Endothelial cell of umbilical vein (primary cell): ENCODE results near the gene CHMP4A. TPM values are rescaled to one million over a fixed set of nuclear protein-coding genes. Genes with fewer than 3 reads are reported as not detected.
A peak's percentile ranks its signal among the peaks of the same experiment; 100 is the strongest.

ENCODE experiments used
- BruUV-seq: library from RNA; stranded (reverse); fragments of 400-500 nt; replicated peaks from 2 replicates; lab custom pipeline; 2021; lab: Mats Ljungman, UMichigan
- CTCF ChIA-PET: fragments of 300-600, 350-600 bp; sonication (Branson Sonifier 250); formaldehyde crosslinking; loops from one replicate; lab custom pipeline; 2021; ENCODE audit warnings: antibody characterized with exemption, inconsistent platforms; lab: Charles Lee
- POLR2A ChIA-PET: fragments of 300-600, 350-600 bp; sonication (Branson Sonifier 250); formaldehyde crosslinking; loops from one replicate; lab custom pipeline; 2021; ENCODE audit warnings: antibody characterized with exemption, inconsistent platforms; lab: Charles Lee
- DNase-seq: peaks from one replicate; pipeline ENCODE4 v3.0.0-alpha.2; 2011; ENCODE audit warnings: low read depth, low spot score
- FAIRE-seq: peaks from 2 replicates; lab custom pipeline; 2011; peaks lifted over from hg19 to GRCh38; lab: Jason Lieb, UNC
- H2AFZ ChIP-seq: 2 replicates; pipeline ENCODE4 v1.6.0; 2012; ENCODE audit warnings: low read depth, low read length, control low read depth, inconsistent platforms
- H3K27ac ChIP-seq: 2 replicates; pipeline ENCODE4 v1.5.1; 2011; ENCODE audit warnings: low read depth, mild to moderate bottlenecking, control low read depth, low read length, moderate library complexity; ENCODE audit not compliant: insufficient read depth
- H3K27me3 ChIP-seq, 2 experiments: 2 replicates each; pipeline versions ENCODE4 v1.6.0 to v1.6.1; 2011; ENCODE audit warnings: low read length in 2 of 2, mixed read lengths in 1 of 2; ENCODE audit not compliant: control insufficient read depth in 2 of 2, insufficient read depth in 2 of 2
- H3K36me3 ChIP-seq, 2 experiments: 2 replicates in 1 of 2; 3 replicates in 1 of 2; pipeline ENCODE4 v1.5.1; 2011; ENCODE audit warnings: low read length in 2 of 2, mild to moderate bottlenecking in 1 of 2, moderate library complexity in 1 of 2; ENCODE audit not compliant: control insufficient read depth in 2 of 2, insufficient read depth in 2 of 2; ENCODE audit errors: extremely low read depth in 1 of 2
- H3K4me1 ChIP-seq: 3 replicates; pipeline ENCODE4 v1.5.1; 2011; ENCODE audit warnings: mild to moderate bottlenecking, low read length; ENCODE audit not compliant: control insufficient read depth, insufficient read depth; ENCODE audit errors: extremely low read depth
- H3K4me2 ChIP-seq: 2 replicates; pipeline ENCODE4 v1.6.1; 2011; ENCODE audit warnings: low read length, control low read depth, mixed read lengths; ENCODE audit not compliant: insufficient read depth
- H3K4me3 ChIP-seq, 3 experiments: fragments of 200-600 bp in 1 of 3; sonication (generic), shearing (Covaris generic) in 1 of 3; replicated peaks in 1 of 3; 2 replicates each; pipeline ENCODE4 v1.5.1; 2011 to 2016; ENCODE audit warnings: control low read depth in 3 of 3, low read length in 3 of 3, mild to moderate bottlenecking in 2 of 3, inconsistent platforms in 1 of 3, low read depth in 1 of 3, moderate library complexity in 1 of 3; ENCODE audit not compliant: insufficient read depth in 1 of 3
- H3K79me2 ChIP-seq: 2 replicates; pipeline ENCODE4 v1.6.0; 2012; ENCODE audit warnings: low read length, inconsistent platforms; ENCODE audit not compliant: control insufficient read depth, insufficient read depth
- H3K9ac ChIP-seq: replicated peaks from 2 replicates; pipeline ENCODE3; 2011; ENCODE audit warnings: low read length, control low read depth; ENCODE audit not compliant: insufficient read depth; ENCODE audit errors: extremely low read depth
- H3K9me1 ChIP-seq: replicated peaks from 3 replicates; pipeline ENCODE4 v1.6.0; 2011; ENCODE audit warnings: mild to moderate bottlenecking, low read length; ENCODE audit not compliant: control insufficient read depth, insufficient read depth; ENCODE audit errors: extremely low read depth
- H3K9me3 ChIP-seq: replicated peaks from 2 replicates; pipeline ENCODE4 v1.5.1; 2012; ENCODE audit warnings: low read length, inconsistent platforms; ENCODE audit not compliant: control insufficient read depth, insufficient read depth
- H4K20me1 ChIP-seq: replicated peaks from 2 replicates; pipeline ENCODE3; 2011; ENCODE audit warnings: mild to moderate bottlenecking, low read length; ENCODE audit not compliant: control insufficient read depth, insufficient read depth; ENCODE audit errors: extremely low read depth
- EZH2 ChIP-seq: IDR thresholded peaks from 2 replicates; pipeline ENCODE4 v1.6.1; 2012; ENCODE audit warnings: borderline replicate concordance, low read depth, mild to moderate bottlenecking, moderate library complexity, low read length, inconsistent platforms; ENCODE audit not compliant: severe bottlenecking
- FOS ChIP-seq: IDR thresholded peaks from 2 replicates; pipeline ENCODE4 v1.6.1; 2011; ENCODE audit warnings: mild to moderate bottlenecking, low read length, moderate library complexity, borderline replicate concordance; ENCODE audit not compliant: insufficient read depth
- GATA2 ChIP-seq: IDR thresholded peaks from 2 replicates; pipeline ENCODE4 v1.7.0; 2011; ENCODE audit warnings: low read depth, mild to moderate bottlenecking, moderate library complexity, mixed read lengths, low read length; ENCODE audit not compliant: insufficient read length, insufficient read depth
- JUN ChIP-seq: IDR thresholded peaks from 2 replicates; pipeline ENCODE4 v1.6.1; 2011; ENCODE audit warnings: borderline replicate concordance, low read depth; ENCODE audit not compliant: insufficient read length, insufficient read depth
- MYC ChIP-seq: IDR thresholded peaks from one replicate; pipeline ENCODE4 v1.6.1; 2011; ENCODE audit warnings: mild to moderate bottlenecking, low read depth, low read length
- POLR2A ChIP-seq: IDR thresholded peaks from 2 replicates; pipeline ENCODE4 v1.6.1; 2012; ENCODE audit warnings: low read depth, mild to moderate bottlenecking, control low read depth, low read length
- POLR2AphosphoS5 ChIP-seq: IDR thresholded peaks from 2 replicates; pipeline ENCODE4 v1.6.1; 2012; ENCODE audit warnings: low read depth, mild to moderate bottlenecking, control low read depth, low read length, moderate library complexity; ENCODE audit not compliant: insufficient read depth
- dilution Hi-C: fragments of 300-500 bp; cut with MboI; formaldehyde crosslinking; loops from one replicate; pipeline ENCODE4 v1.15.0; 2019; ENCODE audit warnings: low sequenced_read_pairs; ENCODE audit not compliant: extremely low pct_ligation_motif_present
- intact Hi-C: fragments of 100-400 bp; cut with micrococcal nuclease; formaldehyde crosslinking; loops from one replicate; pipeline ENCODE4 v1.10.0; 2022
- polyA plus RNA-seq, 4 experiments: library from polyadenylated mRNA; depleted of rRNA in 3 of 4; stranded (reverse) in 3 of 4; unstranded in 1 of 4; fragments of >200 nt; gene quantifications; 2 replicates each; pipeline versions ENCODE4 v1.2.1 to v1.2.3, GENCODE V29; 2011 to 2012; ENCODE audit warnings: missing spikeins in 1 of 4
- total RNA-seq: library from RNA; stranded (reverse); gene quantifications from 2 replicates; pipeline ENCODE4 v1.2.3, GENCODE V29; 2021
- TF ChIP-seq, protein P1 (sequence below): IDR thresholded peaks from 2 replicates; pipeline ENCODE4 v1.6.1; 2011; ENCODE audit not compliant: insufficient read depth, insufficient read length
- TF ChIP-seq, protein P2 (sequence below), 2 donors: IDR thresholded peaks; 1 replicate in 1 of 2; 2 replicates in 1 of 2; pipeline ENCODE4 v1.5.1; 2011; ENCODE audit warnings: low read length in 2 of 2, mild to moderate bottlenecking in 2 of 2, moderate library complexity in 2 of 2, control low read depth in 1 of 2, inconsistent platforms in 1 of 2, low read depth in 1 of 2; ENCODE audit not compliant: insufficient read depth in 1 of 2; ENCODE audit errors: extremely low read depth in 1 of 2

The CHMP4A gene
- total and polyA plus RNA-seq, 2 donors (not counting 3 experiments of a cell fraction or from before 2014, with no cell fraction given): 40.9 to 46.4 TPM

DNA sequence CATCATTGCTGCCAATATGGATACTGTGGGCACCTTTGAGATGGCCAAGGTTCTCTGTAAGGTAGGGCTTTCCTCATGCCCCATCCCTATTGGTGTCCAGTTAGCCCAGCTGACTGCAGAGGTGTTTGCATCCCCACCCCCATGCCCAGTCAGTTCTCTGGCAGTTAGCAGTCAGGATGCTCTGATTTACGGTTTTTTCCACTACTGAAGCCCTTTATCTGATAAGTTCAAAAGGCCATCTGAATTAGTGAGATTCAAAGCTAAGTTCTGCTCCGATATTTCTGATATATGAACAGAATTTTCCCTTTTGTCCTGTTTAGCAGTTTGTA lies 20.2 kb upstream of the CHMP4A start:
- no peak overlapping the region for H3K9ac ChIP-seq
- POLR2A ChIA-PET: interaction anchor here (1.6 kb wide), 1 partner anchor 9 kb away, joined by 6 read pairs; the partner anchor contains the start of gene TINF2
- FAIRE-seq (no peak), DNase-seq (no peak)
- CTCF ChIA-PET: interaction anchor here (1.0 to 1.9 kb wide), 2 partner anchors 9 to 18 kb away, joined by 3 to 11 read pairs; partner anchors contain the start of genes MDP1 and TINF2
- peak overlapping the region; percentile 73 for H3K4me2 ChIP-seq
- H3K79me2 ChIP-seq: peaks cover 42% of the 10 kb centered on the region
- peaks cover 30% of the 10 kb centered on the region for H3K4me1 ChIP-seq
- no peak for TF ChIP-seq POLR2A
- TF ChIP-seq, protein P1, sequence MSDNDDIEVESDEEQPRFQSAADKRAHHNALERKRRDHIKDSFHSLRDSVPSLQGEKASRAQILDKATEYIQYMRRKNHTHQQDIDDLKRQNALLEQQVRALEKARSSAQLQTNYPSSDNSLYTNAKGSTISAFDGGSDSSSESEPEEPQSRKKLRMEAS: no peak
- TF ChIP-seq GATA2: no peak
- TF ChIP-seq, protein P2, sequence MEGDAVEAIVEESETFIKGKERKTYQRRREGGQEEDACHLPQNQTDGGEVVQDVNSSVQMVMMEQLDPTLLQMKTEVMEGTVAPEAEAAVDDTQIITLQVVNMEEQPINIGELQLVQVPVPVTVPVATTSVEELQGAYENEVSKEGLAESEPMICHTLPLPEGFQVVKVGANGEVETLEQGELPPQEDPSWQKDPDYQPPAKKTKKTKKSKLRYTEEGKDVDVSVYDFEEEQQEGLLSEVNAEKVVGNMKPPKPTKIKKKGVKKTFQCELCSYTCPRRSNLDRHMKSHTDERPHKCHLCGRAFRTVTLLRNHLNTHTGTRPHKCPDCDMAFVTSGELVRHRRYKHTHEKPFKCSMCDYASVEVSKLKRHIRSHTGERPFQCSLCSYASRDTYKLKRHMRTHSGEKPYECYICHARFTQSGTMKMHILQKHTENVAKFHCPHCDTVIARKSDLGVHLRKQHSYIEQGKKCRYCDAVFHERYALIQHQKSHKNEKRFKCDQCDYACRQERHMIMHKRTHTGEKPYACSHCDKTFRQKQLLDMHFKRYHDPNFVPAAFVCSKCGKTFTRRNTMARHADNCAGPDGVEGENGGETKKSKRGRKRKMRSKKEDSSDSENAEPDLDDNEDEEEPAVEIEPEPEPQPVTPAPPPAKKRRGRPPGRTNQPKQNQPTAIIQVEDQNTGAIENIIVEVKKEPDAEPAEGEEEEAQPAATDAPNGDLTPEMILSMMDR (IDR thresholded peaks at IDR 0.05; ENCODE audit: extremely low read depth in 1 of 2, insufficient read depth in 1 of 2, low read depth in 1 of 2, low read length in 2 of 2): no peak
- TF ChIP-seq JUN: no peak
- no peak for TF ChIP-seq EZH2
- no peak for TF ChIP-seq FOS
- no peak for TF ChIP-seq POLR2AphosphoS5
- no peak for TF ChIP-seq MYC
- H3K9me1 ChIP-seq: no peaks in the 10 kb centered on the region
- no peaks in the 10 kb centered on the region for H3K27me3 ChIP-seq
- dilution Hi-C loops (no loop called here), intact Hi-C loops (loop anchor here (2.0 kb wide), 1 partner anchor 39 kb away; the partner anchor contains the start of gene TM9SF1)
- H3K27ac ChIP-seq: peak overlapping the region; percentile 88
- H3K4me3 ChIP-seq: peak overlapping the region in 2 of 3 experiments; percentile 67 to 87
- H2AFZ ChIP-seq: no peak overlapping the region
- BruUV-seq: no TSS peak
- H3K36me3 ChIP-seq: peaks cover 3 to 18% of the 10 kb centered on the region in 2 experiments
- no peaks in the 10 kb centered on the region for H4K20me1 ChIP-seq
- H3K9me3 ChIP-seq: no peaks in the 10 kb centered on the region
